ENCODE results near the gene CDH13. TPM values are rescaled to one million over a fixed set of nuclear protein-coding genes. Genes with fewer than 3 reads are reported as not detected.

The CDH13 gene
- total and polyA plus RNA-seq, 10 of the 15 experiments (the other 5 are each of a cell fraction or from before 2014, with no cell fraction given): under 0.01 to 0.05 TPM; not detected in 8

DNA sequence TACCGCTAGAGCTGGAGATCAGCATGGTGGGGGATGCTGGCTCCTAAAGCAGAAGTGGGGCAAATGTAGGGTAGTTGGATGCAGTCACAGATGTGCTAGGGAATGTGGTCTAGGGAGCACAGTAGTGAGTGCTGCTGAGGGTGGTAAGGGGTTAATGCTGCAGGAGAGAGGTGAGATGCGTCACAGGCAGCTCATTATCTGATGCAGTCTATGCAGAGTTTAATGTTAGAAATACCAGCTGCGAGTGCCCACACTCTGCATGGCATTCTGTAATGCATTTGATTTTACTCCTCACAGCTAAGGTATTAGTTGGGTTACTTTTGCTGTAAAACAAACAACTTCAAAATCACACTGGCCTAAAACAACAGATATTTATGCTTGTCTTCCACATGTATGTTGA is 689.7 kb downstream of the CDH13 start:
- H3K4me1 ChIP-seq (ENCODE audit: control insufficient read depth, insufficient read depth, low read length): no peaks in the 10 kb centered on the region
- TF ChIP-seq CEBPB (IDR thresholded peaks at IDR 0.05; ENCODE audit: borderline replicate concordance in 1 of 2, low read depth in 2 of 2, low read length in 2 of 2) (no peak), MTA2 (IDR thresholded peaks at IDR 0.05; ENCODE audit: low read depth) (no peak), SIN3A (IDR thresholded peaks at IDR 0.05; ENCODE audit: low read depth, low read length) (no peak), FOXK2 (IDR thresholded peaks at IDR 0.05) (no peak), EED (IDR thresholded peaks at IDR 0.05; ENCODE audit: low read depth) (no peak), MXI1 (IDR thresholded peaks at IDR 0.05; ENCODE audit: low read depth, low read length) (no peak), BHLHE40 (IDR thresholded peaks at IDR 0.05; ENCODE audit: borderline replicate concordance in 1 of 2, low read depth in 2 of 2, low read length in 1 of 2) (no peak), MEF2A (IDR thresholded peaks at IDR 0.05; ENCODE audit: insufficient read depth, low read depth, low read length) (no peak)
- TF ChIP-seq, protein P1, sequence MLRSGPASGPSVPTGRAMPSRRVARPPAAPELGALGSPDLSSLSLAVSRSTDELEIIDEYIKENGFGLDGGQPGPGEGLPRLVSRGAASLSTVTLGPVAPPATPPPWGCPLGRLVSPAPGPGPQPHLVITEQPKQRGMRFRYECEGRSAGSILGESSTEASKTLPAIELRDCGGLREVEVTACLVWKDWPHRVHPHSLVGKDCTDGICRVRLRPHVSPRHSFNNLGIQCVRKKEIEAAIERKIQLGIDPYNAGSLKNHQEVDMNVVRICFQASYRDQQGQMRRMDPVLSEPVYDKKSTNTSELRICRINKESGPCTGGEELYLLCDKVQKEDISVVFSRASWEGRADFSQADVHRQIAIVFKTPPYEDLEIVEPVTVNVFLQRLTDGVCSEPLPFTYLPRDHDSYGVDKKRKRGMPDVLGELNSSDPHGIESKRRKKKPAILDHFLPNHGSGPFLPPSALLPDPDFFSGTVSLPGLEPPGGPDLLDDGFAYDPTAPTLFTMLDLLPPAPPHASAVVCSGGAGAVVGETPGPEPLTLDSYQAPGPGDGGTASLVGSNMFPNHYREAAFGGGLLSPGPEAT (IDR thresholded peaks at IDR 0.05; ENCODE audit: low read depth): no peak
- TF ChIP-seq, protein P2, sequence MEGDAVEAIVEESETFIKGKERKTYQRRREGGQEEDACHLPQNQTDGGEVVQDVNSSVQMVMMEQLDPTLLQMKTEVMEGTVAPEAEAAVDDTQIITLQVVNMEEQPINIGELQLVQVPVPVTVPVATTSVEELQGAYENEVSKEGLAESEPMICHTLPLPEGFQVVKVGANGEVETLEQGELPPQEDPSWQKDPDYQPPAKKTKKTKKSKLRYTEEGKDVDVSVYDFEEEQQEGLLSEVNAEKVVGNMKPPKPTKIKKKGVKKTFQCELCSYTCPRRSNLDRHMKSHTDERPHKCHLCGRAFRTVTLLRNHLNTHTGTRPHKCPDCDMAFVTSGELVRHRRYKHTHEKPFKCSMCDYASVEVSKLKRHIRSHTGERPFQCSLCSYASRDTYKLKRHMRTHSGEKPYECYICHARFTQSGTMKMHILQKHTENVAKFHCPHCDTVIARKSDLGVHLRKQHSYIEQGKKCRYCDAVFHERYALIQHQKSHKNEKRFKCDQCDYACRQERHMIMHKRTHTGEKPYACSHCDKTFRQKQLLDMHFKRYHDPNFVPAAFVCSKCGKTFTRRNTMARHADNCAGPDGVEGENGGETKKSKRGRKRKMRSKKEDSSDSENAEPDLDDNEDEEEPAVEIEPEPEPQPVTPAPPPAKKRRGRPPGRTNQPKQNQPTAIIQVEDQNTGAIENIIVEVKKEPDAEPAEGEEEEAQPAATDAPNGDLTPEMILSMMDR (IDR thresholded peaks at IDR 0.05 in 2 of 3, conservative IDR thresholded peaks at IDR 0.05 in 1 of 3; ENCODE audit: control insufficient read depth in 2 of 3, extremely low read depth in 1 of 3, insufficient read depth in 1 of 3, low read depth in 3 of 3, low read length in 3 of 3): no peak
- TF ChIP-seq, protein P3, sequence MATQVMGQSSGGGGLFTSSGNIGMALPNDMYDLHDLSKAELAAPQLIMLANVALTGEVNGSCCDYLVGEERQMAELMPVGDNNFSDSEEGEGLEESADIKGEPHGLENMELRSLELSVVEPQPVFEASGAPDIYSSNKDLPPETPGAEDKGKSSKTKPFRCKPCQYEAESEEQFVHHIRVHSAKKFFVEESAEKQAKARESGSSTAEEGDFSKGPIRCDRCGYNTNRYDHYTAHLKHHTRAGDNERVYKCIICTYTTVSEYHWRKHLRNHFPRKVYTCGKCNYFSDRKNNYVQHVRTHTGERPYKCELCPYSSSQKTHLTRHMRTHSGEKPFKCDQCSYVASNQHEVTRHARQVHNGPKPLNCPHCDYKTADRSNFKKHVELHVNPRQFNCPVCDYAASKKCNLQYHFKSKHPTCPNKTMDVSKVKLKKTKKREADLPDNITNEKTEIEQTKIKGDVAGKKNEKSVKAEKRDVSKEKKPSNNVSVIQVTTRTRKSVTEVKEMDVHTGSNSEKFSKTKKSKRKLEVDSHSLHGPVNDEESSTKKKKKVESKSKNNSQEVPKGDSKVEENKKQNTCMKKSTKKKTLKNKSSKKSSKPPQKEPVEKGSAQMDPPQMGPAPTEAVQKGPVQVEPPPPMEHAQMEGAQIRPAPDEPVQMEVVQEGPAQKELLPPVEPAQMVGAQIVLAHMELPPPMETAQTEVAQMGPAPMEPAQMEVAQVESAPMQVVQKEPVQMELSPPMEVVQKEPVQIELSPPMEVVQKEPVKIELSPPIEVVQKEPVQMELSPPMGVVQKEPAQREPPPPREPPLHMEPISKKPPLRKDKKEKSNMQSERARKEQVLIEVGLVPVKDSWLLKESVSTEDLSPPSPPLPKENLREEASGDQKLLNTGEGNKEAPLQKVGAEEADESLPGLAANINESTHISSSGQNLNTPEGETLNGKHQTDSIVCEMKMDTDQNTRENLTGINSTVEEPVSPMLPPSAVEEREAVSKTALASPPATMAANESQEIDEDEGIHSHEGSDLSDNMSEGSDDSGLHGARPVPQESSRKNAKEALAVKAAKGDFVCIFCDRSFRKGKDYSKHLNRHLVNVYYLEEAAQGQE (IDR thresholded peaks at IDR 0.05; ENCODE audit: low read depth, low read length): no peak
- intact Hi-C loops (cut with micrococcal nuclease; ENCODE audit: unreplicated experiment): no loop called here
- H3K4me3 ChIP-seq: no peak overlapping the region
- H4K20me1 ChIP-seq (ENCODE audit: control insufficient read depth, insufficient read depth): no peaks in the 10 kb centered on the region
- ATAC-seq: no peak
- ChIA-PET CTCF (no interaction called here), SMC1A (ENCODE audit: uncharacterized antibody, unreplicated experiment) (no interaction called here), POLR2A (interaction anchor here (0.5 kb wide), 1 partner anchor 142 kb away, joined by 3 read pairs; no protein-coding TSS in a partner anchor), RAD21 (ENCODE audit: unreplicated experiment) (no interaction called here)
- DNase-seq (ENCODE audit: low read depth, low spot score): no peak
- H3K27me3 ChIP-seq (replicated peaks in 1 of 2; ENCODE audit: control insufficient read depth in 2 of 2, insufficient read depth in 2 of 2, low read length in 1 of 2): no peaks in the 10 kb centered on the region
- no TSS peak for BruUV-seq (replicated peaks)
- 31% methylated on average over 3 of the region's 3 CpGs for WGBS (ENCODE audit: insufficient coverage, insufficient replicate concordance, low lambda C conversion rate, missing lambda C conversion rate)
- no peaks in the 10 kb centered on the region for H3K79me2 ChIP-seq (ENCODE audit: control insufficient read depth, insufficient read depth, low read length)
- in situ Hi-C loops (cut with MboI): no loop called here
- no peak overlapping the region for H2AFZ ChIP-seq (ENCODE audit: control insufficient read depth, low read depth, low read length)
- H3K27ac ChIP-seq (ENCODE audit: control insufficient read depth, insufficient read depth): no peak overlapping the region
- no peak for FAIRE-seq
- H3K36me3 ChIP-seq (ENCODE audit: control insufficient read depth in 2 of 2, insufficient read depth in 2 of 2, low read length in 1 of 2): no peaks in the 10 kb centered on the region
- no peak overlapping the region for H3K9ac ChIP-seq (ENCODE audit: control insufficient read depth, insufficient read depth, low read length)
- H3K4me2 ChIP-seq (ENCODE audit: control insufficient read depth, insufficient read depth): no peak overlapping the region
- no peaks in the 10 kb centered on the region for H3K9me3 ChIP-seq (replicated peaks; ENCODE audit: control insufficient read depth, insufficient read depth, low read length)
